C4-2B (cell line): Measurements from ENCODE around the gene OSM.

Experiments used
- CTCF ChIP-seq: fragments of 450-650 bp; conservative IDR thresholded peaks from 2 replicates; pipeline ENCODE4 v1.5.1; 2017; ENCODE audit warnings: mild to moderate bottlenecking
- ZFX ChIP-seq: fragments of 450-650 bp; IDR thresholded peaks from 2 replicates; pipeline ENCODE4 v1.6.1; 2017

GRCh38 chr22:30214703-30215407 lies 51.8 kb downstream of the OSM start:
- TF ChIP-seq CTCF (no peak), ZFX (no peak)
